GM10847 (cell line): ENCODE data around the gene SEMA6B.

Experiments used
- POLR2A ChIP-seq: IDR thresholded peaks from 2 replicates; pipeline ENCODE4 v1.6.1; 2011; ENCODE audit not compliant: insufficient read length; ENCODE audit errors: extremely low read depth

The SEMA6B gene

DNA sequence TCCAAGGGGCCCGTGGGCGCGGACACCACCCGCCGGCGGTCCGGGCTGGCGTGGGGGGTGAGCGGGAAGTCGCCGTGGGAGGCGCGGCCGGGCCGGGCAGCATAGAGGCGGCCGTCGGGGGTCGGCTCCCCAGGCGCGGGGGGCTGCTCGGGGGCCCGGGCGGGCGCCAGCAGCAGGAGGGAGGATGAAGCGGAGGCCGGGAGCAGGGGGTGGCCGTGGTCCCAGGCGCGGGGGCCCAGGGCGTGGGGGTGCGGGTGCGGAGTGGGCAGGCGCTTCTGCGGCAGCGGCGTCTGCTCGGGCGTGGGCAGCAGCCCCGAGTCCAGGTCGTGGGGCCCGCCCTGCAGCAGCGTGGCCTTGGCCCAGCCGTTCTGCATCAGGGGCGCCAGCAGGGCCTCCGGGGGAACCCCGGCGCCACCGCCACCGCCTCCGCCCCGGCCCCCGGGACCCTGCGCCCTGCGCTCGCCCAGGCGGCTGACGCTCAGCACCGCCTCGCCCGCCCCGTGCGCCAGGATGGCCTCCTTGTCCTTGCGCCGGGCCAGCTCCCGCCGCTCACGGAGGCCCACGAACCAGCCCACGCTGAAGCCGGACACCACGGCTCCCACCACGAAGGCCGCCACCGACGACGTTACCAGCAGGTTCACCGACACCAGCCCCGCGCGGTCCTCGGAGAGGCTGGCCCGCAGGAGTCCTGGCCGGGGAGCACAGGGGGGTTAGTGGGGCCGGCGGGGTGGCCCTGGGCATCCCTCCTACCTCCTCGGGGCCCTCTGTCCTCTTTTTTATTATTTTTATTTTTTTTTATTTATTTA, 15.4 kb downstream of the SEMA6B start:
- no peak for TF ChIP-seq POLR2A

DNA sequence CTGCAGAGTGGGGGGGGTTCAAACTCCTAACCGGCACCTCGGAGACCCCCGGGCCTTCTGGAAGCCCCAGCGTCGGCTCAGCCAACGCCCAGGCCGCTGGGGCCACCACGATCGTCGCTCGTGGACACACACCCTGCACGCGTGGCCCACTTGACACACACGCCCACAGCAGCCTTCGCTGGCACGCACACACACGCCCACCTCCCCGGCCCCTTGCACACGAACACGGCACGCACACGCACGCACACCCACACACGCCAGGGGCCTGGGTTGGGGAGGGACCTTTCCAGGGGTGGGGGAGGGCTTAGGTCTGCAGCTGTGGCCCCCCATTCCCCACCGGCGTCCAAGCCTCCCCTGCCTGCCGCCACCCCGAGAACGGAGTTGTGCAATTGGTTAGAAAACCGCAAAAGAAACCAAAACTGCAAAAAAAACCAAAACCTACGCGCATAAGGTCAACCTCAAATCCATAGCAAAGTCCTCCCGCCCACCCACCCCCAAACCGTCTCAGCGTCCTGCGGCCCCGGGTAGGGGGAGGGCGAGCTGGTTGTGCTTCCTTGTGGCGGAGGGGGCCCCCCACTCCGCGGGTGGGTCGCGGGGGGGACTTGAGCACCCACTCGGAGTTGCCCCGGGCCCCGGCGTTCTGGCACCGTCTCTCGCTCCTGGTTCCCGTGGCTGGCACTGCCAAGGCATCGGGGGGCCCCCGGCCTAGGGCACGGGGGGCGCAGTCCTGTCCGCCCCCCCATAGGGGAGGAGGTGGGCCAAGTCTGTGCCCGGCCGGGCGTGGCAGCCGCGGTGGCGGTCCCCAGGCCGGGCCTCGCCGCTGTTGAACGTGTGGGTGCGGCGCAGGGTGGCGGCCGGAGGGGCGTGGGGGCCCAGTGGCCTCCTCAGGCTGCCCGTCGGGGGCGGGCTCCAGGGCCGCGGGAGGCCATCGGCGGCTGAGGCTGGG, 16.3 kb downstream of the SEMA6B start:
- TF ChIP-seq POLR2A: no peak

DNA sequence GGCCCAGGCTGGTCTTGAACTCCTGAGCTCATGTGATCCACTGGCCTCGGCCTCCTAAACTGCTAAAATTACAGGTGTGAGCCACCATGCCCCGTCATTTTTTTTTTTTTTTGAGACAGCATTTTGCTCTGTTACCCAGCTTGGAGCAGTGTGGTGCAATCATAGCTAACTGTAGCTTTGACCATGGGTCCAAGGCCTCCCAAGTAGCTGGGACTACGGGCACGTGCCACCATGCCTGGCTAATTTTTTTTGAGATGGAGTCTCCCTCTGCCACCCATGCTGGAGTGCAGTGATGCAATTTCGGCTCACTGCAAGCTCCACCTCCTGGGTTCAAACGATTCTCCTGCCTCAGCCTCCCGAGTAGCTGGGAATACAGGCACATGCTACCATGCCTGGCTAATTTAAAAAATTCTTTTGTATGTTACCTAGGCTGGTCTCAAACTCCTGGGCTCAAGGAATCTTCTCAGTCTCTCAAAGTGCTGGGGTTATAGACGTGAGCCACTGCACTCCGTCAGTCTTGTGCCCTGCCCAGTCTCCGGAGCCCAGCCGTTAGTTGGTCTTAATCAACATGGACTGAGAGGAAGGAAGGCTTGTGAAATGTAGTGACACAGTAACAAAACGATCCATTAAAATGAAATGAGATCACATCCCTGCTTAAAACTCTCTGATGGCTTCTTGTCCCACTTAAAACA, 18.2 kb downstream of the SEMA6B start:
- TF ChIP-seq POLR2A: no peak

DNA sequence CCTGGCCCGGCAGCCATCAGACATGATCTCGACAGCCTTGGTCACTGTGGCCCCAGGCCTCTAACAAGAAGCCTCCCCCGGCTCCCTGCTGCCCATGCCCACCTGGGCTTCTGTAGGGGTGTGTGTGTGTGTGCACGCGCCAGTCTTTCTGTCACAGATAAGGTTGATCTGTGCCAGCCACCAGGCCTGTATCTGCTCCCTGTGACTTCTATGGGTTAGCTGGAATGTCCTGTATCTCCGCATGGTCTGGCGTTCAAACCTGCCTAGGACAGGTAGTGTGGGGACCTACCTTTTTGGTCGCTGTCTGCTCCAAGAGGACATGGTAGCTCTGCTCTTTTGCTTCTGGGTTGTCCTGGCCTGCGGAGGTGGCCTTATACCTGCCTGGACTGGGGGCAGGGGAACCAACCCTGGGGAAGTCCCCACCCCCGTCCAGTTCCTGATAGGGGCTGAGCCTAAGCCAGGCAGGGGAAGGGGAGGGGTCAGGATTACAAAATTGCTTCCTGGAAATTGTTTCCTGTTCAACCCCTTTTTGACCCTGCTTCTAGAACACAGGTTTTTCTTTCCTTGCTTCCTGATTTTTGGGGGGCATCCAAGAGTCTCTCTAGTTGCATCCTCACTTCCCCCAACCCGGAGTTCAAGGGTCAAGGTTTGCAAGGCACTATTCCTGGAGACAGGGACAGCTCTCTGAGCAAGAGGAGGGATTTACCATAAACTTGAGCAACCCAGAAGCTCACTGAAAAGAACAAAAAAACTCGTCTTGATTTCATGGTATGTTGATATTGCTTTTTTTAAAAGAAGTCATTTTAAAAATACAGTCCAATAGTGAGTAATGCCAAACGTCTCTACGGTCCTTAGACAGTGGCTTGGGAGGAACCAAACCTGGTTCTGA, 19.5 kb downstream of the SEMA6B start, which contains the start of gene LRG1:
Gene LRG1 (minus strand): TSS at position 344 of the 889 bp plus-strand sequence. CDS start 23 bp downstream, at position 321.
- TF ChIP-seq POLR2A: no peak

DNA sequence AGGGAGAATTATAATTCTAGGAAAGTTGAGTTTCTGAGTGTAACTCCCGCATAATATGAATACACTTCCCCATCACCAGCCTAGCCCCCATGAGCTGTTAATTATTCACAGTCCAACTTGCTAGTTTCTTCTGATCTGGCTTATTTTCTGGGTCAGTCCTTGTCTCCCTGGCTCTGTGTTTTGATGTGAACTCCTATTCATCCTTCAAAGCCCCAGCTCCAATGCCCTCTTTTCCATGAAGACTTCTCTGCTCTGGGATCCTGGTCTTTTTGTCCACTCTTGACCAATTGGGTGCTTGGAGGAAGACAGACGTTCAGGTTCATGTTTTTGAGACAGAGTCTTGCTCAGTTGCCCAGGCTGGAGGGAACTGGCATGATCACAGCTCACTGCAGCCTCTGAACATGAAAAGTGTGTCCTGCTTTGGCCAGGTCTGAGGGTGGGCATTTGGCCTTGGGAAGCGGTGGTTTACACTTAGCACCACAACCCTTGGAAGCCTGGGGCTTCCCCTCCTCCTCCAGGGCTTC, 20.3 kb downstream of the SEMA6B start:
- no peak for TF ChIP-seq POLR2A

DNA sequence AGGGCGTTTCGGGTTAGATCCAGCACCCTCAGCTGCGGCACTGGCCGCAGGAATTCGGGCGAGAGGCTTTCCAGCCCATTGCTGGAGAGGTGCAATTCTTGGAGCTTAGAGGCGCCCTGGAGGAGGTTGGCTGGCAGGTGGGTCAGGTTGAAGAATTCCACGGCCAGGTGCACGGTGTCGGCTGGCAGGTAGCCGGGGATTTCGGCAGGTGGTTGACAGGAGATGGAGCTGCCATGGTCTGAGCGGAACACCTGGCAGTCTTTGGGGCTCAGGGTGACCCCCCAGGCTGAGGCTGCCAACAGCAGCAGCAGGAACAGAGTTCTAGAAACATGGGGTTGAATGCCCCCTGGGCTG, 20.9 kb downstream of the SEMA6B start:
- TF ChIP-seq POLR2A: no peak

DNA sequence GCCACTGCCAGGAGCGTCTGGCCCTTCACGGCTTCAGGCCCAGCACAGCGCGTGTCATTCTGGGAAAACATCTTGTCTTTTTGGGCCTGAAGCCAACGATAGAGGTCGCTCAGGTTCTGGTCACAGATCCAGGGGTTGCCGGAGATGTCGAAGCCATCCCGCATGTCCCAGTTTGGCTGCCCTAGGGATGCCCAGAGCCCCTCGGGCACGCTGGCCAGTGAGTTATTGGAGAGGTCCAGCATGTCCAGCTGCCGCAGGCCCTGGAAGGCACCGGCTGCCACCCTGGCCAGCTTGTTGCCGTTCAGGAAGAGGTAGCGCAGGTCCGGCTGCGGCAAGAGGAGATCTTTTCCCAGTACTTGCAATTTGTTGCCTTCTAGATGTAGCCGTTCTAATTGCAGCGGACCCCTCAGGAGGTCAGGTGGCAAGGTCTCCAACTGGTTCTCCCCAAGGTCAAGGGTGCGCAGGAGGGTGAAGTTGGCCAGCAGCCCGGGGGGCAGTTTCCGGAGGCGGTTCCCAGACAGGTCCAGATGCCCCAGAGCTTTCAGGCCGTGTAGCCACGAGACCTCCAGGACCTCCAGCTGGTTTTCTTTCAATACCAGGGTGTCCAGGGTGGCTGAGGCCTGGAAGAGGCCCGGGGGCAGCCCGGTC, 21.4 kb downstream of the SEMA6B start:
- no peak for TF ChIP-seq POLR2A

DNA sequence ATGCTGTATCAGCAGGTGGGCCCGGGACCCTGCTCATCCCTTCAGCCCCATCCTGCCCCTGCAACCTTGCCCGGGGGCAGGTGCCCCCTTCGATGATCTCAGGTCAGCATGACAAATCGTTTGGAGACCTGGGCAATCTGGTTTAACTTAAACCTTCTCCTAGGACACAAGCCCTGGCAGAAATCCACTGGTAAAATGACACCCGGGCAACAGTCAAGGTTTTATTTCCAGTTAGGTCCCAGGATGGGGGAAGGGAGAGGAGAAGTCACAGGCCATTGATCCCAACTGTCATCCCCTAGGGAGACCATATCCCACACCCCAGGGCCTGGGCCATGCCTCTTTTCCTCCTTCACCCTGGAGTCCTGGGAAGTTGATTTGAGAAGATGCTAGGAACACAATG, 22.7 kb downstream of the SEMA6B start:
- TF ChIP-seq POLR2A: no peak

DNA sequence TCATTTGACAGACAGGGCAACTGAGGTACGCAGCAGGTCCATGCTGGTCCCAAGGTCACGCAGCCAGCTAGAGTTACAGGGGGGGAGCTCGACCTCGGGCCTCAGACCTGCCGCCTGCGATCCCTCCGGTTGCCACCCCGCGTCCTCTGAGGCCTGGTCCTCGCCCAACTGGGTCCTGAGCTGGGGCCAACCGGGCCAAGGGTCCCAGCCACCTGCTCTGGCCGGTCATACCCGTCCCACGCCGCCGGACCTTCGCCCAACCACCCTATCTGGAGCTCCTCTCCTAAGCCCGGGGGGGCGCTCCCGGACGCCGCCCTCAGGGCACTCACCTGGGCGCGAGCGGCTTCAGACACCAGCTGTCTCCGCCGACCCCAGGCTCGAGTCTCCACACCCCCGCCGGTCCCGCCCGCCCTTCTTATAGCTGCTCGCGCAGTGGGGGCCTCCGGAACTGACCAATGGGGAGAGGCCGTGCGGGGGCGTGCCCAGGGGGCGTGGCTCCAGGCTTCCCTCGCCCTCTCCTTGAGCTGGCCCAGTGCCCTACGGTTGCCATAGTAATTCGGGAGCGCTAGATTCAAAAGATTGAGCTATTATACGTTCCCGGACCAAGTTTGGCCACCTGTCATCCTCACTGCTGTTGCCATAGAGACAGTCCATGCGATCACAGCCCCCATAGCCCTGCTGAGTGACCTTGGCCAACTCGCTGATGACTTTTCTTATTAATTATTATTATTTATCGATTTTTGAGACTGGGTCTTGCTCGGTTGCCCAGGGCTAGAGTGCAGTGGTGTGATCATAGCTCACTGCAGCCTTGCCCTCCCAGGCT, 24.4 kb downstream of the SEMA6B start, which contains the start of gene PLIN5:
Gene PLIN5 (minus strand): TSS at position 389 of the 823 bp plus-strand sequence. CDS start 1,150 bp downstream, outside the sequence.
- TF ChIP-seq POLR2A: no peak

DNA sequence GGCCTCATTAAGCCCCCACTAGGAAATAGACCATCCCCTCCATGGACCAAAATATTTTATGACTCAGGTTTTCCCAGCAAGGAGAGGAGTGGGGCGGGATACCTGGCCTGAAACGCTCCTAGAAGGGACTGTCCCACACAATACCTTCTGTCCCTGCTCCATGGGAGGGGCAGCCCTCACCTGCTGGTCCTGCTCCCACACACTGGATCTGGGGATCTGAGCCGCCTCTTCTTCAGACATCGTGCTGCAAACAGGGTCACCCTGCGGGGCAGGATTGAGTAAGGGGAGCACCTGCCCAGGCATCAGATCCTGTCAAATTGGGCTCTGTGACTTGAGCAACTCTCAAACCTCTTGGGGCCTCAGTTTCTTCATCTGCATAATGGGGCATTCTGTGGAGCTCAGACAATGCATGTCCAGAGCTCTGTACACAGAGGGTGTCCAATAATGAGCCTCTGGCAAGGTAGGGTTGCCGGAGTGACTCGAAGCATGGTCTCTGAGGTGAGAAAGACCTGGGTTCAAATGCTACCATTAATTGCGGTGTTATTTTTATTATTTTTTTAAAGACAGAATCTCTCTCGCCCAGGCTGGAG, 25.6 kb downstream of the SEMA6B start:
- no peak for TF ChIP-seq POLR2A

DNA sequence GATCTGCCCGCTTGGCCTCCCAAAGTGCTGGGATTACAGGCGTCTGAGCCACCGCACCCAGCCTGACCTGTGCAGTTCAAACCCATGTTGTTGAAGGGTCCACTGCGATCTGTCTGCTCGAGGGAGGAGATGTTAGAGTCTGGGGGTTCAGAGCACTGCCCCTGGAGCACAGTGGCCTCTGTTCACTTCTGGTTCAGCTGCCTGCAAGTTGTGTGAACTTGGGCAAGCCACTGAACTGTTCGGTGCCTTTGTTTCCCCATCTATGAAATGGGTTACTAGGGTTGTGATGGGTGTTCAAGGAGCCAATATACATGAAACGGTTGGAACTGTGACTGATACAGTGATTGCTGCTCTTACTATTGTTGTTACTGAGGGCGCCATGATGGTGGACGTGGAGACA, 26.1 kb downstream of the SEMA6B start:
- no peak for TF ChIP-seq POLR2A

DNA sequence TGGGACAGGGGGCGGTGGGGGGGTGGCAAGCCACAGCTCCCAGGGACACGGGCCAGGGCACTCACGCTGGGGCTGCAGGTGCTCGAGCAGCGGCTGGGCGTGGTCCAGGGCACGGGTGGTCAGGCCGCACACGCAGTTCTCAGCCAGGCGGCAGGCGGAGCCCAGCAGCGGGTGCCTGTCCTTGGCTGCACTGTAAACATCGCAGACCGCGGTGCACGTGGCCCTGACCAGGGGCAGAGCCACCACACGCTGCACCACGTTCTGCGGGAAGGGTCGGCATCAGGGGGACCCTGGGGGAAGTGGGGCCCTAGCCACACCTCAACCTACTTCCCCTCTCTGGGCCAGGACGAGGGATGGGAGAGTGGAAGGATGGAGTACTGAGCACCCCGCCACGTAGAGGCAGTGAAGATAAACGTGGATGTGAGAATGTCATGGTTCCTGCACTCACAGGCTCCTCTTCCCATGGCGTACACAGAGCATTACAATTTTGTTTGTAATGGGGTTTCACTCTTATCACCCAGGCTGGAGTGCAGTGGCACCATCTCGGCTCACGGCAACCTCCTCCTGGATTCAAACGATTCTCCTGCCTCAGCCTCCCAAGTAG, 27.8 kb downstream of the SEMA6B start:
- TF ChIP-seq POLR2A: no peak
